VCaP (cell line): Measurements from ENCODE around the gene SPACA6.

Experiments
- H3K27ac ChIP-seq: fragments of 450-650 bp; 2 replicates; pipeline ENCODE4 v1.5.1; 2017
- CTCF ChIP-seq: fragments of 450-650 bp; conservative IDR thresholded peaks from 2 replicates; pipeline ENCODE4 v1.5.1; 2017; ENCODE audit warnings: mild to moderate bottlenecking, moderate library complexity

SPACA6 gene

DNA sequence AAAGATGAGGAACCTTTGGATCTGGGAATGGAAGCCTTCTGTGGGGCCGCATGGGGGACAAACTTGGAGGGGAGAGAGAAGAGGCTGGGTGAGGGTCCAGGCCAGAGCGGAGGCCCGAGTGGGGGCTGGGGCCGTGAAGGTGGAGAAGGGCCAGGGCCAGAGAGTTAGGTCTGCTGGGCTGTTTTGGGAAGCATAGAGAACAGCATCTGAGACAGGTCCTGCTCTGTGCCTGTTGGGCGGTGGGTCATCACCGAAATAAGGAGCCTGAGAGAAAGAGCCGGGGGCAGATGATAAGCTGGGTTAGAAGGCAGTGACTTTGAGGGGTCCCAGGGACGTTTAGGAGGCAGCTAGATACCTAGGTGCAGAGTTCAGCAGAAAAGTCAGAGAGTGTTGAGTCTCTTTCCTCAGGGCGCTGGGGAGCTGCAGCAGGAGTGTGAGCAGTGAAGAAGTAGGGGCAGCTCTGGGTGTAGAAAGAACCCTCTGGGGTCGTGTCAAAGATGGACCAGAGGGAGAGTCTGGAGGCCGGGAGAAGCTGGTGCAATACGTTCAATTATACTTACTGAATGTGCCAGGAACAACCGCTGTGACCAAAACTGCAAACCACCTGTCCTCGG is 2.7 kb downstream of the SPACA6 start:
- H3K27ac ChIP-seq = peak overlapping the region; percentile 9
- TF ChIP-seq CTCF = no peak

DNA sequence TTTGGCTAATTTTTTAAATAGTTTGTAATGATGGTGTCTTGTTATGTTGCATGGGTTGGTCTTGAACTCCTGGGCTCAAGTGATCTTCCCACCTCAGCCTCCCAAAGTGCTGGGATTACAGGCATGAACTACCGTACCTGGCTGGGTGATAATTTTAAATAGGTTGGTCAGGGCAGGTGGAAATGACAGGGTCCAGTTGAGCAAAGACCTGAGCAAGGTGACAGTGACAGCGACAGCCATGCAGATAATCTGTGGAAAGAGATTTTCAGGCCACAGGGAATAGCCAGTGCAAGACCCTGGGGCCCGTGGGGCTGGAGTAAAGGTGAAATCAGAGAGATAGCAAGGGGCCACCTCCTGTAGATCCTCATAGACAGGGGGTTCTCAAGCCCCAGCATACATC is 3.5 kb downstream of the SPACA6 start:
- TF ChIP-seq CTCF = no peak
- peak overlapping the region; percentile 58 for H3K27ac ChIP-seq

- H3K27ac ChIP-seq = peak overlapping the region; percentile 58
- TF ChIP-seq CTCF = 0 out of 2 replicates have a peak, but pooled peaks have one; percentile 8
Measured at GRCh38 chr19:51697169-51697776, 4.1 kb downstream of the SPACA6 start.

DNA sequence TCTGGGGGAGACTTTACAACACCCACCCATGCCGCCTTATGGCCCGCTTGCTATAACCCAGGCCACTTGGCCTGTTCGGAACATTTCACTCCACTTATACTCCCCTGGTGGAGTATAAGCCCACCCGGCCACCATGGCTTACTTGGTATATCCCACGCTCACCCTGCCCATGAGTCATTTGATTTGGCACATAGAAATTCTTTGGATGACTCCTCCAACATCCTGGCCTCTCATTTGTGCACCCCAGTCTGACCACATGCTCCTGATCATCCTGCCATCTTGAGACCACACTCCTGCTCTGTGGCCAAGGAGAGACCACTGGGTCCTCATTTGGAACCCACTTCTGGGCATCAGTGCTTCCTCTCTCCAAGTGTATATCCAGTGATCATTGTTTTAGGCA is 5.2 kb downstream of the SPACA6 start:
- H3K27ac ChIP-seq = peak overlapping the region; percentile 0; the same call in 1 of the 2 replicates
- no peak for TF ChIP-seq CTCF

DNA sequence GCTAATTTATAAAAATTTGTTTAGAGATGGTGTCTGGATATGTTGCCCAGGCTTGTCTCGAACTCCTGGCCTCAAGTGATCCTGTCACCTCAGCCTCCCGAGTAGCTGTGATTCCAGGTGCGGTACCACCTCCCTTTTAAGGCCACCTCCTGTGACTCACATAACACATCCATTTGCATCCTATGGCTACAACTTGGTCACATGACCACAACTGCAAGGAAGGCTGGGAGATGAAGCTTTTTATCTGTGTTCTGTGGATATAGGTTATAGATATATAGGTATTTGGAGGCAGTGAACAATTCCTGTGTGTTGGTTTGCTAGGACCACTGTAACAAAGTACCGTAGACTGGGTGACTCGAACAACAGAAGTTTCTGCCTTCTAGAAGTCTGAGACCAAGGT is 6.0 kb downstream of the SPACA6 start:
- TF ChIP-seq CTCF = no peak
- no peak overlapping the region; the same call in 1 of the 2 replicates for H3K27ac ChIP-seq

DNA sequence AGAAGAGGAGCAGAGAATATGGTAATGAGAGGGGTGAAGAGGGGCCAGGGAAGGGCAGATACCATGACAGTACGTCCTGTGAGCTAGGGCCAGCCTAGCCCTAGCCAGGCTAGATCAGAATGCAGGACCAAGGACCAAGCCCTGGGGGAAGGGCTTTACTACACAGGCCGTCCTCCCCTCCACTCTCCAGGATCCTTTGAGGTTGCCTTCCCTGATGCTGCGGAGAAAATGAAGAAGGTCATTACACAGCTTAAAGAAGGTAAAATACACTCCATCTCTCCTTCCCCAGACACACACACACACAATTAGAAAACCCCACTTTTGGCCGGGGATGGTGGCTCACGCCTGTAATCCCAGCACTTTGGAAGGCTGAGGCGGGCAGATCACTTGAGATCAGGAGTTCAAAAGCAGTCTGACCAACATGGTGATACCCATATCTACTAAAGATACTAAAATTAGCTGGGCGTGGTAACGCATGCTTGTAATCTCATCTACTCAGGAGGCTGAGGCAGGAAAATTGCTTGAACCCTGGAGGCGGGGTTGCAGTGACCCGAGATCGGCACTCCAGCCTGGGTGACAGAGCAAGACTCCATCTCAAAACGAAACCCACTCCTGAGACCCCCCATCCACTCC is 8.5 kb downstream of the SPACA6 start:
- no peak for TF ChIP-seq CTCF
- H3K27ac ChIP-seq = peak overlapping the region; percentile 88

DNA sequence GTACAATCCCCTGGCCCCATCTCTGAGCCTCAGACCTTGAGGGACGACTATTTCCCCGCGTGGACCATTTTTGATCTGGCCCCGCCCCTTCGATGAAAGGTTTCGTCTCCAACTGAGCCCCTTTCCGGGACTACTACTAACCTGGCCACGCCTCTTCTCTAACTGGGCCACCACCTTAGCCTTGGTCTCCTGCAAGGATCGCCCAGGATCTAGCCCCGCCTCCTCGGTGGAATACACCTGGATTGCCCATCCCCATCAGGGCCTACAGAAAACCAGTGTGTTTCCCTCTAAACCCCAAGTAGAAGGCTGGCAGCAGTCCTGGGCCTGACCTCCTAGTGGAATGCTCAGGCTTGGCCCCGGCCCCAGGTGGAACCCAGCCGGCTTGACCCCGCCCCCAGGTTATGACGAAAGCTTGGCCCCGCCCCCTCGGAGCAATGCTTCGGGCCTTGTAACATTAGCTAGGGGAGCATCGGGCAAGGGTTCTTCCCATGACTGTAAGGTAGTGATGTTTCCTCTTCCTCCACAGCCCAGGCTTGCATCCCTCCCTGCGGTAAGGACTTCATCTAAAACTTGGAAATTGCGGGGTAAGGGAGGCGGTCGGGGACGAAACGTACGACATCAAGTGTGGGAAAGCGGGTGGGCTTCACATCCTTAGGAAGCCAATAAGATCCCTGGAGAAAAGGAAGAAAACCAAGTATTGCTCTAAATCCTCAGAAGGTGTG is 9.1 kb downstream of the SPACA6 start:
- peak overlapping the region; percentile 88 for H3K27ac ChIP-seq
- TF ChIP-seq CTCF = no peak
